ENCODE data around the gene CA12.

CA12 gene

DNA sequence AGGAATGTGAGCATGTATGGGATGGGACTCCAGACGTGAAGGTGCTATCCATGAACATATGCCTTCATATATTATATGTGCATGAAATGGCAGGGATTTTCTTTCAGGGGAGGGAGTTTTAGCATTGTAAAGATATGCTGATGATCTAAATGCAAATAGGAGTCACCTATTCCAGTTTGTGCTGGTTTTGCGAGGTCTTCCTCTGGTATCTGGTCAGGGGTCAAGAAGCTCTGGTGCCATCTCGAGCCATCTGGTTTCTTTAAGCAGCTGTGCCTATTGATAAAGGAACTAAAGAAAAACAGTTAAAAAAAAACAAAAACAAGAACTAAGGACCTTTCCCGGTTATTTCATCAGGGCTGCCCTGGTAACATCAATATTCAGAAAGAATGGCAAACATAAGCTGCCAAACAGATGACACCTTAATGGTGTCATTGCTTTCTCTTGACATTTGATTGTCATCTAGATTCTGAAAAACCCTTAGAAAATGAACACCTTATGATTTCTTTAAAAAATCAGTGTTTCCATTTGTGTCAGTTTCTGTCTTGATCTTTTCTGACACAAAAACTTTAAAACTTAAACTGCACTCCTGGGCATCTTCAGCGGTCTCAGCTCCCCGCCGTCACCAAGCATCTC lies 81.6 kb downstream of the CA12 start:
- no peak for DNase-seq

GRCh38 chr15:63296195-63296594 lies 85.5 kb downstream of the CA12 start:
- DNase-seq = no peak

DNA sequence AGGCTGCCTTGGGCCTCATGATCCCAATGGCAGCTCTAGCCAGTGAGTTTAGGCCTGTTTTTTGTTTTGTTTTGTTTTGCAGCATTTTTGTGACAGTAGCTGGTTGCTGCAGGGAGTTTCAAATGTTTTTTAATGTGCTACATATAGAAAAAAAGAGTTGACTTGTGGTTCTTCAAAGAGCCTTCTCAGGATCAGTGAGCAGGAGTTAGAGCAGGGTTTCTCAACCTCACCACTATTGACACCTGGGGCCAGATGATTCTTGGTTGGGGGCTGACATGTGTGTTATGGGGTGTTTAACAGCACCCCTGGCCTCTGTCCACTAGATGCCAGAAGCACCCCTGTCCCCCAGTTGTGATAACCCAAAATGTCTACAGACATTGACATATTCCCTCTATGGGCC lies 86.3 kb downstream of the CA12 start:
- no peak for DNase-seq

- DNase-seq = no peak
Measured at GRCh38 chr15:63294359-63294758, 87.3 kb downstream of the CA12 start.

DNA sequence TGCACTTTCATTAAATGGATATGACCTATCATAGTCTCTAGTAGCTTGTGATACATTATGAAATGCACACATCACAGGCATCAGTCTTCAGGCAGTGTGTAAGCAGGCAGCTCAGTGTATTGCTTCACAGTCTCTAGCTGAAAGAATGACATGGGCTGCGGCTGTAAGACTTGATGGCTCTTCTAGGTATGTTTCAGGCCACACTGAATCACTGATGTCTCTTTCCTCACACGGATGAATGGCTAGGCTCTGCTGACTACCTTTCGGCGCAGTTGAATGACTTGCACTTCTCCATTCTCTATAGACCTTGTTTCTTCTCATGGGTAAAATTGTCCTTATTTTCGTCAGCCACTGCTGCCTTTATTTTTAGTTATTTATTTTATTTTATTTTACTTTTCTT lies 88.9 kb downstream of the CA12 start:
- no peak for DNase-seq

DNA sequence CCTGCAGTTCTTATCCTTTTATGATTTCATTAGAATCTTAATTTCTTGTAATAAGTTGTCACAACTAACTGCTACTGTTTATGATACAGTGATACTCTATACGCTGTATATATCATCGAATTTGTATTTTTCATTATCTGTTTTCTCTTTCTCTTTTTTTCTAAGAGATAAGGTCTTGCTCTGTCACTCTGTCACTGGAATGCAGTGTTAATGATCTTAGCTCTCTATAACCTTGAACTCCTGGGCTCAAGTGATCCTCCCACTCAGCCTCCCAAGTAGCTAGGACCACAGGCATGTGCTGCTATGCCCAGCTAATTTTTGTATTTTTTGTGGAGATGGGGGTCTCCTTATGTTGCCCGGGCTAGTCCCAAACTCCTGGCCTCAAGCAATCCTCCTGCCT lies 89.4 kb downstream of the CA12 start:
- DNase-seq = no peak

DNA sequence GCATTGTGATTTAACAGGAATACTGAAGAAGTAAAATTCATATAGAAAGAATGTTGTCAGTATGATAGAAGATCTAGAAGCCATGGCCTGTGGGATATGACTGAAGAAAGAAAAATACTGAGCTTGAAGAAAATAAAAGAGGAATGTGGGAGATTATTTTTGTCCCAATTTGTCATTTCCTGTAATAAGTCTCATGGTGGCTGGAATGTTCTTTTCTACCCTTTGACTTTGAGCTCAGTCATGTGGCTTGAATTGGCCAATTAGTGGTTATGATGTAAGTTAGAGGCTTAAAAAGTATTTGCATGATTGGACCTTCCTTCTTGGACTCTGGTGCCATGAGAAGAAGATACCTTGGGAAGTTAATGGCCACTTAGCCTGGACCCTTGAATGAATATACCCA lies 90.1 kb downstream of the CA12 start:
- no peak for DNase-seq

- DNase-seq = peak; percentile 58
Measured at GRCh38 chr15:63288778-63289378, 92.8 kb downstream of the CA12 start.

- DNase-seq = no peak
Measured at GRCh38 chr15:63288342-63288741, 93.3 kb downstream of the CA12 start.

DNA sequence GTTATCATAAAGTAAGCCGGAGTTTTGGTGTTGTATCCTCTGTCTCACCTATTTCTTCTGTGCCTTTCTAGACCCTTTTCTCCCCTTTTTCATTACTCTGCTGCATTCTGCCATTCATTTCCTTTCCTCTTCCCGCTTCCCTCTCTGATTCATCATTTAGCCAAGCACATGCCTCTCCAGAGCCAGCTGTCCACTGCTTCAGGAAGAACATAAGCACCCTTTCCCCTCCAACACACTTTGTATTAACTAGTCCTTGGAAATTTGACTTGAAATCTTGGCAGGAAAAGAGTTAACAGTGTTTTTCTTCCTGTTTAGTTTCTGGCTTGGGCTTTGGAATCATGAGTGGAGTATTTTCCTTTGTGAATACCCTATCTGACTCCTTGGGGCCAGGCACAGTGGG lies 94.5 kb downstream of the CA12 start:
- DNase-seq = no peak

GRCh38 chr15:63284335-63284734 lies 97.3 kb downstream of the CA12 start:
- no peak for DNase-seq

DNA sequence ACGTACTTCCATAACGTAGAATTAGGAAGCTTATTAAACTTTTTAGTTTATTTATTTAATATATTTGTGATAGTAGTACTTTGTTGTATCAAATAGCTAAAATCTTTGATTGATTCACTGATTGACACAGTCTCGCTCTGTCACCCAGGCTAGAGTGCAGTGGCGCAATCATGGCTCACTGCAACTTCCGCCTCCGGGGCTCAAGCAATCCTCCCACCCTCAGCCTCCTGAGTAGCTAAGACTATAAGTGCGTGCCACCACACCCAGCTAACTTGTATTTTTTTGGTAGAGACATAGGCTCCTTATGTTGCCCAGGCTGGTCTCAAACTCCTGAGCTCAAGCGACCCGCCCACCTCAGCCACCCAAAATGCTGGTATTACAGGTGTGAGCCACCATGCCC lies 98.5 kb downstream of the CA12 start:
- no peak for DNase-seq

DNA sequence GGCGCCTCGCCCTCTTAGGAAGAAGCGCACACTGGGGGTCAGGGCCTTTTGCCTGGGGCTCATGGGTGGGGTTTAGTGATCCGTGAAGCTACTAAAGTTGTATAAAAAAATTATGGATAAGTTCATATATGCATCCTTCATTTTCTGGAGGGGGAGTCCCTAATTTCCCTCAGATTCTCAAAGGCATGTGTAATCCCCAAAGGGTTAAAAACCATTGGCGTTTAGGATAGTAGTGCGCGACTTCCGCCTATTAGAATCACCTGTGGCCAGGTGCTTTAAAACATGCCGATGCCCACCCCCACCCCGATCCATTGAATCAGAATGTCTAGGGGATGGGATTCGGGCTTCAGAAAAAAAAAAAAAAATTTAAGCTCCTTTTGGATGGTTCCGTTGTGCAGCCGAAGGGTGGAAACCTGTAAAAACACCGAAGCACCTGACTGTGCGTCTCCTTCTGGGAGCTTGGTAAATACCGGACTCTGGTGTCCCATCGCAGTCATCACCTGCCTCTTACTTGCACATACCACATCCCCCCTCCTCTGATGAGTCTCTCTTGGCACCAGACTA lies 103.7 kb downstream of the CA12 start:
- no peak for DNase-seq

GRCh38 chr15:63277038-63277892 lies 104.4 kb downstream of the CA12 start, which contains the start of gene APH1B:
Gene APH1B (plus strand): TSS chr15:63277605. CDS start chr15:63277624, 19 bp downstream.
- peak; percentile 83 for DNase-seq

DNA sequence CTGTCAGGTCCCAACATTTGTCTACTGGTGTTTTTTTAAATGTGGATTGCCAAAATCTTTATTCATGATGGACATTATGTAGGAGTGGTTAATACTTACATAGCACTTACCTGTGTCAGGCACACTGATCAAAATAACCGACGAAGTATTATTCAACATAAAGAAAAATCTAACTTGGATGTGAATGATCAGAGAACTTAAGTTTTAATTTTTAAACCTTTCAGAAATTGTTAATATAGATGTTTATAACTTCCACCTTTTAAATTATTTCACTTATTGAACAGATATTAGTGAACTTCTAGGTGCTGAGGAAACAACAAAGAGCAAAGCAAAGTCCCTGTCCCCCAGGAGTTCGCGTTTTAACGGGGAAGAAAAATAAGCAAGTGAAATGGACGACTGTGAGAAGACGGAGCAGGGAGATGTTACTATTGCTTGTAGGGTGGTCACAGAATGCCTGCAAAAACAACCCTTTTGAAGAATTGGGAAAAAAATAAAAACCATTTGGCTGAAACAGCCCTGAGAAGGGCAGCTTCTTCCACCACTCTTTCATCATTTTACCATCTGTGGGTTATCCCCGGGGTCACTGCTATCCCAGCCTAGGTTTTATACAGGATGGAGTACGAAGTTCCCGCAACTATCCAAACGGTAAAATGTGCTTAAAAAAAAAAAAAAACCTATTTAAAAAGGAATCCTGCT lies 105.2 kb downstream of the CA12 start:
- no peak for DNase-seq

DNA sequence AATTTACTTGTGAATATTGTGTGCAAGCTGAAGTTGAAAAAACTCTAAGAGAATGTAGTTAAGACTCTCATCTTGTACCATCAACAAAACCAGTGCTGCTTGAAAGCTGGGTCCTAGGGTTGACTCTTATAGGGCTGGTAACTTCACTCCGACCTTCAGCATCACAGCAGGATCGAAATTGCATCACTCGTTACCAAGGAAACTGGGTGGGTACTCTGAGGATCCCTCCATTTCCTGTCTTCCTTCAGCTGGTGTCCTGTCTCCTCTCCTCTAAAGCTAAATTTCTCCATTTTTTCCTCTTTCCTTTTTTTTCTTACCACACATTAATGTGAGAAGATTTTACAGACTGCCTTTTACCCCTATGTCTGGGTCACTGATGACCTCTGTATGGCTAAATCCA lies 107.2 kb downstream of the CA12 start:
- DNase-seq = no peak
